Measurements from ENCODE around the gene SIGLEC6.

GRCh38 chr19:51507192-51507591, 24.3 kb downstream of the SIGLEC6 start:
- TF ChIP-seq, protein P1, sequence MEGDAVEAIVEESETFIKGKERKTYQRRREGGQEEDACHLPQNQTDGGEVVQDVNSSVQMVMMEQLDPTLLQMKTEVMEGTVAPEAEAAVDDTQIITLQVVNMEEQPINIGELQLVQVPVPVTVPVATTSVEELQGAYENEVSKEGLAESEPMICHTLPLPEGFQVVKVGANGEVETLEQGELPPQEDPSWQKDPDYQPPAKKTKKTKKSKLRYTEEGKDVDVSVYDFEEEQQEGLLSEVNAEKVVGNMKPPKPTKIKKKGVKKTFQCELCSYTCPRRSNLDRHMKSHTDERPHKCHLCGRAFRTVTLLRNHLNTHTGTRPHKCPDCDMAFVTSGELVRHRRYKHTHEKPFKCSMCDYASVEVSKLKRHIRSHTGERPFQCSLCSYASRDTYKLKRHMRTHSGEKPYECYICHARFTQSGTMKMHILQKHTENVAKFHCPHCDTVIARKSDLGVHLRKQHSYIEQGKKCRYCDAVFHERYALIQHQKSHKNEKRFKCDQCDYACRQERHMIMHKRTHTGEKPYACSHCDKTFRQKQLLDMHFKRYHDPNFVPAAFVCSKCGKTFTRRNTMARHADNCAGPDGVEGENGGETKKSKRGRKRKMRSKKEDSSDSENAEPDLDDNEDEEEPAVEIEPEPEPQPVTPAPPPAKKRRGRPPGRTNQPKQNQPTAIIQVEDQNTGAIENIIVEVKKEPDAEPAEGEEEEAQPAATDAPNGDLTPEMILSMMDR (IDR thresholded peaks at IDR 0.05), result no peak
- no peak for TF ChIP-seq POLR2A (IDR thresholded peaks at IDR 0.05)

Data from testis (tissue), 2 donors.